Measurements from ENCODE around the gene CENPP. TPM values are rescaled to one million over a fixed set of nuclear protein-coding genes. Genes with fewer than 3 reads are reported as not detected.
A peak's percentile ranks its signal among the peaks of the same experiment; 100 is the strongest.

The CENPP gene
- total RNA-seq, 1 donor: 5.4 TPM

DNA sequence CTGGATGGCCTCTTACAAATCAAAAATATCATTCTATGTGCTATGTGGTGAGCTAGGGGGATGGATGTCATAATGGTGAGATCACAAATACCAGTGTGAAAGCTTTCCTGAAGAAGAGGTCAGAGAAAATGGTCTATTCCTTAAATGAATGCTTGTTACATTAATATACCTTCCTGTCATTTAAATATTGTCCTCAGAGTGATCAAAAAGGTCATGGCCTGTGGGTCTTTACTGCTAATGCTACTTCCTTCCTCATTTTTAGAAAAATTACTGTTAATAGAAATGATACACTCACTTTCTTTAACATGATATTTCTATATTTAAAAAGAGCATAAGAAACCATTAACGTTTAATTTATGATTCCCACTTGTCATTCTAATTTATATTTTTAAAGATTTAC is 88.8 kb downstream of the CENPP start:
- H3K27me3 ChIP-seq (ENCODE audit: insufficient read depth, low read length): no peaks in the 10 kb centered on the region
- peak overlapping the region; percentile 15 for H2AFZ ChIP-seq (ENCODE audit: low read length)
- H3K4me2 ChIP-seq (ENCODE audit: insufficient read depth, low read length): no peak overlapping the region
- no peak overlapping the region for H3K27ac ChIP-seq (ENCODE audit: low read depth, low read length)
- H3K79me2 ChIP-seq (ENCODE audit: insufficient read depth, low read length): no peaks in the 10 kb centered on the region
- H3K4me1 ChIP-seq (ENCODE audit: insufficient read depth, low read length): peaks cover 7% of the 10 kb centered on the region
- DNase-seq (ENCODE audit: insufficient read length, low spot score, missing footprints): no peak
- no peaks in the 10 kb centered on the region for H3K9me3 ChIP-seq (ENCODE audit: low read depth, low read length)
- H4K20me1 ChIP-seq (ENCODE audit: insufficient read depth, low read length): no peaks in the 10 kb centered on the region
- no peak overlapping the region for H3K4me3 ChIP-seq (ENCODE audit: insufficient read depth, low read length)
- TF ChIP-seq, protein P1, sequence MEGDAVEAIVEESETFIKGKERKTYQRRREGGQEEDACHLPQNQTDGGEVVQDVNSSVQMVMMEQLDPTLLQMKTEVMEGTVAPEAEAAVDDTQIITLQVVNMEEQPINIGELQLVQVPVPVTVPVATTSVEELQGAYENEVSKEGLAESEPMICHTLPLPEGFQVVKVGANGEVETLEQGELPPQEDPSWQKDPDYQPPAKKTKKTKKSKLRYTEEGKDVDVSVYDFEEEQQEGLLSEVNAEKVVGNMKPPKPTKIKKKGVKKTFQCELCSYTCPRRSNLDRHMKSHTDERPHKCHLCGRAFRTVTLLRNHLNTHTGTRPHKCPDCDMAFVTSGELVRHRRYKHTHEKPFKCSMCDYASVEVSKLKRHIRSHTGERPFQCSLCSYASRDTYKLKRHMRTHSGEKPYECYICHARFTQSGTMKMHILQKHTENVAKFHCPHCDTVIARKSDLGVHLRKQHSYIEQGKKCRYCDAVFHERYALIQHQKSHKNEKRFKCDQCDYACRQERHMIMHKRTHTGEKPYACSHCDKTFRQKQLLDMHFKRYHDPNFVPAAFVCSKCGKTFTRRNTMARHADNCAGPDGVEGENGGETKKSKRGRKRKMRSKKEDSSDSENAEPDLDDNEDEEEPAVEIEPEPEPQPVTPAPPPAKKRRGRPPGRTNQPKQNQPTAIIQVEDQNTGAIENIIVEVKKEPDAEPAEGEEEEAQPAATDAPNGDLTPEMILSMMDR (IDR thresholded peaks at IDR 0.05; ENCODE audit: extremely low read depth, low read depth, low read length): no peak
- H3K36me3 ChIP-seq (ENCODE audit: insufficient read depth, low read length): no peaks in the 10 kb centered on the region

DNA sequence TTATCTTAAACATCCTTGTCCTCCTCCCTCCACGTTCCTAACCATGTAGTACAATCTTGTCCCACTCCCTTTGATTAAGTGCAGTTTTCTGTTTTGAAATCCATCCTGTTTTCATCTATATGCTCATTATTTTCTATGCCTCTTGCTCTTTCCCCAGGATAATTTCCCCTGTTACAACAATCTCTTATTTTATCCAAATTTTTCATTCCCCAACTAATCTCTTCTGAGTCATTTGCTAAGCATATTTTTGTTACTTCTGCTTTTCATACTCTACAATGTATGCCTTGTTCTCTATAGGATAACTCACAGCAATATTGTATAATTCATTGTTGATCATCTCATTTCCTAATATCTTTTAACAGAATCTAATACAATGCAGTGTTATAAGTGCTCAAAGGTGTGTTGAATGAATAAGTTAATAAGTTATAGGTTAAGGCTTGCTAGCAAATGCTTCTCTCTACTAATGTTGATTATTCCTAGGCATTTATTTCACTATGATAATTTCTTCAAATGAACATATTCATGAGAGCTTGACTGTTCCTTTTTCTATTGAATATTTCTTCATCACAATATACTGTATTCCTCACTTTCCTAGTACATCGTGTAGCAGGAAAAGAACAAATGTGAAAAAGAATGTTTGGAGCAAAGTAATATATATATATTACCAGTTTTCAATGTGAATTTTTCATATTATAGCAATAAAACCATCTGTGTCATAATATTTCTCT is 97.0 kb downstream of the CENPP start:
- Histone ChIP-seq H3K27ac (ENCODE audit: low read depth, low read length) (no peak overlapping the region), H3K9me3 (ENCODE audit: low read depth, low read length) (no peaks in the 10 kb centered on the region), H3K36me3 (ENCODE audit: insufficient read depth, low read length) (no peaks in the 10 kb centered on the region), H3K4me1 (ENCODE audit: insufficient read depth, low read length) (no peaks in the 10 kb centered on the region), H3K4me3 (ENCODE audit: insufficient read depth, low read length) (no peak overlapping the region), H3K79me2 (ENCODE audit: insufficient read depth, low read length) (no peaks in the 10 kb centered on the region), H3K27me3 (ENCODE audit: insufficient read depth, low read length) (no peaks in the 10 kb centered on the region), H4K20me1 (ENCODE audit: insufficient read depth, low read length) (no peaks in the 10 kb centered on the region), H3K4me2 (ENCODE audit: insufficient read depth, low read length) (no peak overlapping the region), H2AFZ (ENCODE audit: low read length) (no peak overlapping the region)
- TF ChIP-seq, protein P1 (IDR thresholded peaks at IDR 0.05; ENCODE audit: extremely low read depth, low read depth, low read length): no peak
- DNase-seq (ENCODE audit: insufficient read length, low spot score, missing footprints): no peak

DNA sequence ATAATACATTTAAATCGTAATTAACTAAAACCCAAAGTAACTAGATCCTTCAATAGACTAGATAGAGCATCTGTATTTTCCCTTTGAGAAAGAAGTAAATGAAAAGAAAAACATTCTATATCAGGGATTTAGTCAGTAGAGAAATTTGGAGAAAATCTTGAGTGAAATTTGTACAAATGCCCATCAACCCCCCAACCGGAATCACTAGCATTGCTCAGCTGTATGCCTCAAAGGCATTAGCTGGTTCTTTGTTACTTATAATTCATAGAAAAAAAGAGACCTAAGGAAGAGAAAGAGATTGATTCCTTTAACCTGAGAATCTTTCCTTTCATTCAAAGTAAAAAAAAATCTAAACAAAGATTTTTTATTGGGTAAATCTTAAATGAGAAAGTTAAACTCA is 97.9 kb downstream of the CENPP start:
- no peak overlapping the region for H3K4me2 ChIP-seq (ENCODE audit: insufficient read depth, low read length)
- H2AFZ ChIP-seq (ENCODE audit: low read length): no peak overlapping the region
- no peaks in the 10 kb centered on the region for H3K27me3 ChIP-seq (ENCODE audit: insufficient read depth, low read length)
- no peaks in the 10 kb centered on the region for H3K4me1 ChIP-seq (ENCODE audit: insufficient read depth, low read length)
- H3K79me2 ChIP-seq (ENCODE audit: insufficient read depth, low read length): no peaks in the 10 kb centered on the region
- no peak for DNase-seq (ENCODE audit: insufficient read length, low spot score, missing footprints)
- H3K27ac ChIP-seq (ENCODE audit: low read depth, low read length): no peak overlapping the region
- TF ChIP-seq, protein P1 (IDR thresholded peaks at IDR 0.05; ENCODE audit: extremely low read depth, low read depth, low read length): no peak
- H3K4me3 ChIP-seq (ENCODE audit: insufficient read depth, low read length): no peak overlapping the region
- no peaks in the 10 kb centered on the region for H3K9me3 ChIP-seq (ENCODE audit: low read depth, low read length)
- H3K36me3 ChIP-seq (ENCODE audit: insufficient read depth, low read length): no peaks in the 10 kb centered on the region
- no peaks in the 10 kb centered on the region for H4K20me1 ChIP-seq (ENCODE audit: insufficient read depth, low read length)

DNA sequence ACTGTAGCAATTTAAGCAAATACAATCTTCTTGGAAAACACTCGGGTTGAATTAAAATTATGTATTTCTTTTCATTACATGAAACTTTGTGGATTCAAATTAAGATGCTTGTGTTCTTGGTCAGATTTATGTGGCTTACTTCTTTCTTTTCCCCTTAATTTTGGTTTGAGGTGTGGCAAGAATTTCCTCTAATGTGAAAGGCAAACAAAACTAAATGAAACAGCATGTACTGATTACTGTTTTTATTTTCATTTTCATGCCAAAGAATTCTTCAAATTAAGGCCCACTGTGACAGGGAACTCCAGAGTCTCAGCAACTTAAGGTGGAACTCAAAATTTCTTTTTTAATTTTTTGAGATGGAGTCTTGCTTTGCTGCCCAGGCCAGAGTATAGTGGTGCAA is 98.6 kb downstream of the CENPP start, which contains the start of gene OMD:
Gene OMD (minus strand): TSS at position 132 of the 400 bp plus-strand sequence. CDS start 6,913 bp downstream, outside the sequence.
- peak within 1 kb of the TSS; percentile 9 for H3K4me3 ChIP-seq (ENCODE audit: insufficient read depth, low read length)
- H3K79me2 ChIP-seq (ENCODE audit: insufficient read depth, low read length): no peaks in the 10 kb centered on the region
- H3K4me1 ChIP-seq (ENCODE audit: insufficient read depth, low read length): no peaks in the 10 kb centered on the region
- H3K36me3 ChIP-seq (ENCODE audit: insufficient read depth, low read length): no peaks in the 10 kb centered on the region
- H3K9me3 ChIP-seq (ENCODE audit: low read depth, low read length): no peaks in the 10 kb centered on the region
- peak; percentile 41 for DNase-seq (ENCODE audit: insufficient read length, low spot score, missing footprints)
- no peaks in the 10 kb centered on the region for H3K27me3 ChIP-seq (ENCODE audit: insufficient read depth, low read length)
- no peaks in the 10 kb centered on the region for H4K20me1 ChIP-seq (ENCODE audit: insufficient read depth, low read length)
- peak within 1 kb of the TSS; percentile 79 for H2AFZ ChIP-seq (ENCODE audit: low read length)
- H3K27ac ChIP-seq (ENCODE audit: low read depth, low read length): no peak within 1 kb of the TSS
- TF ChIP-seq, protein P1 (IDR thresholded peaks at IDR 0.05; ENCODE audit: extremely low read depth, low read depth, low read length): no peak
- peak within 1 kb of the TSS; percentile 73 for H3K4me2 ChIP-seq (ENCODE audit: insufficient read depth, low read length)

Measured in osteoblast (primary cell).